Heart left ventricle (tissue), 16 donors: ENCODE measurements around the gene ULK1. TPM values are rescaled to one million over a fixed set of nuclear protein-coding genes. Genes with fewer than 3 reads are reported as not detected.

Experiments used
- ATAC-seq, 4 donors: fragments of 200-7000 bp; cut with Tn5 transposase; one replicate each; pipeline ENCODE4 v1.9.1; 2020 to 2022; ENCODE audit warnings: moderate library complexity in 4 of 4, mild to moderate bottlenecking in 3 of 4, moderate number of reproducible peaks in 1 of 4
- DNase-seq, 5 donors: peaks; one replicate each; pipeline ENCODE4 v3.0.0-alpha.2; 2020
- H3K27ac ChIP-seq, 12 donors: fragments of 200-600 bp; sonication (generic) in 4 of 12; one replicate each; pipeline versions ENCODE4 v1.5.0 to v1.8.0; 2016 to 2022; ENCODE audit warnings: mild to moderate bottlenecking in 2 of 12
- H3K27me3 ChIP-seq, 9 donors: fragments of 200-600 bp; sonication (generic) in 2 of 9; one replicate each; pipeline versions ENCODE4 v1.5.1 to v1.8.0; 2016 to 2022; ENCODE audit warnings: mild to moderate bottlenecking in 3 of 9
- H3K36me3 ChIP-seq, 9 donors: fragments of 200-600 bp; sonication (generic) in 2 of 9; one replicate each; pipeline versions ENCODE4 v1.5.0 to v1.8.0; 2018 to 2022; ENCODE audit warnings: mild to moderate bottlenecking in 2 of 9
- H3K4me1 ChIP-seq, 12 donors: fragments of 200-600 bp; sonication (generic) in 4 of 12; one replicate each; pipeline versions ENCODE4 v1.5.0 to v1.8.0; 2016 to 2022; ENCODE audit warnings: mild to moderate bottlenecking in 3 of 12
- H3K4me3 ChIP-seq, 12 donors: fragments of 200-600 bp; sonication (generic) in 4 of 12; one replicate each; pipeline versions ENCODE4 v1.5.0 to v1.8.0; 2017 to 2022; ENCODE audit warnings: mild to moderate bottlenecking in 9 of 12, moderate library complexity in 4 of 12
- H3K9me3 ChIP-seq, 12 donors: fragments of 200-600 bp; sonication (generic) in 4 of 12; one replicate each; pipeline versions ENCODE4 v1.5.0 to v1.8.0; 2016 to 2022; ENCODE audit warnings: mild to moderate bottlenecking in 1 of 12
- POLR2A ChIP-seq, 2 donors: fragments of 450-650 bp; IDR thresholded peaks; one replicate each; pipeline ENCODE4 v1.6.1; 2017; ENCODE audit warnings: antibody characterized with exemption in 2 of 2, mild to moderate bottlenecking in 2 of 2, moderate library complexity in 2 of 2
- WGBS, 4 donors: extraction: QIAGEN DNeasy Blood & Tissue Kit in 2 of 4; methylation state at CpG; one replicate each; pipeline versions ENCODE4 v1.1.5 to v1.1.7; 2013 to 2018; 5-methylcytosine and 5-hydroxymethylcytosine counted together
- intact Hi-C, 10 donors: fragments of 100-400 bp; cut with DNase I; formaldehyde crosslinking; loops; one replicate each; pipeline versions ENCODE4 v1.11.1 to v1.14.2; 2022
- polyA plus RNA-seq, 2 donors: library from polyadenylated mRNA; stranded (reverse); fragments of 200-250 nt; gene quantifications; one replicate each; pipeline ENCODE4 v1.2.3, GENCODE V29; 2013
- total RNA-seq, 9 donors: library from RNA; depleted of rRNA in 2 of 9; stranded (reverse); fragments of >200 nt in 2 of 9; fragmentation: NEBNext Ultra II Directional in 3 of 9; extraction: Animal tissue kit (Norgen Biotek cat#: 25700) in 3 of 9; gene quantifications; one replicate each; pipeline versions ENCODE4 v1.1.0 to v1.2.4, GENCODE V29; 2016 to 2023
- TF ChIP-seq, protein P1 (sequence below), 12 donors: fragments of 200-600 bp; sonication (generic) in 4 of 12; IDR thresholded peaks; one replicate each; pipeline versions ENCODE4 v1.5.0 to v1.8.0; 2018 to 2022; ENCODE audit warnings: antibody characterized with exemption in 12 of 12, mild to moderate bottlenecking in 5 of 12
- donor health status: ischemic (EF 13 %, LVEDD 7.1; RV severe dilation, severe dysfunction).
- donor health status: healthy with polysubstance abuse.
- donor health status: DM: no; HTN: yes; CAD: no.
- donor health status: DM: no; HTN: no; CAD: no.
- donor health status: ischemic (EF 25% LVEDD 6.9; RV normal size, moderate dysfunction).
- donor health status: ischemic (EF 25% LVEDD 5.7; RV mildly dilated, moderate dysfunction).
- donor health status: healthy.
- donor health status: DM: yes; HTN: yes; CAD: no.
- donor health status: ischemic (EF 35%, LVEDD 5.7; RV mildly dilated, moderate dysfunction).
- donor health status: nonischemic (EF 11% LVEDD 7.7; RV severe dilation, severe dysfunction).
- donor health status: DM: yes; HTN: yes; CAD: no.
- donor health status: PGD.
- donor health status: ischemic (EF 29% LVEDD 5.4; RV normal size, mild dysfunction).
- donor health status: nonischemic (EF 23%, LVEDD 6.1; RV moderate dilation, normal function).

Gene ULK1
- total and polyA plus RNA-seq, 11 donors: 21.9 to 56.0 (median 41.8) TPM

GRCh38 chr12:131943389-131943788 is 49.0 kb downstream of the ULK1 start:
- Histone ChIP-seq H3K4me3 (no peak overlapping the region), H3K27ac (no peak overlapping the region), H3K9me3 (no peaks in the 10 kb centered on the region), H3K4me1 (peaks cover 0 to 11% (median 0%) of the 10 kb centered on the region in 12 donors), H3K27me3 (no peaks in the 10 kb centered on the region), H3K36me3 (peaks cover 0 to 66% (median 42%) of the 10 kb centered on the region in 9 donors)
- intact Hi-C loops: loop anchor here in 4 of 10 donors (10.0 kb wide), 4 partner anchors 89 to 229 kb away; partner anchors contain the start of gene SFSWAP (in 1 of the 4)
- no peak for TF ChIP-seq POLR2A (IDR thresholded peaks at IDR 0.05)
- TF ChIP-seq, protein P1, sequence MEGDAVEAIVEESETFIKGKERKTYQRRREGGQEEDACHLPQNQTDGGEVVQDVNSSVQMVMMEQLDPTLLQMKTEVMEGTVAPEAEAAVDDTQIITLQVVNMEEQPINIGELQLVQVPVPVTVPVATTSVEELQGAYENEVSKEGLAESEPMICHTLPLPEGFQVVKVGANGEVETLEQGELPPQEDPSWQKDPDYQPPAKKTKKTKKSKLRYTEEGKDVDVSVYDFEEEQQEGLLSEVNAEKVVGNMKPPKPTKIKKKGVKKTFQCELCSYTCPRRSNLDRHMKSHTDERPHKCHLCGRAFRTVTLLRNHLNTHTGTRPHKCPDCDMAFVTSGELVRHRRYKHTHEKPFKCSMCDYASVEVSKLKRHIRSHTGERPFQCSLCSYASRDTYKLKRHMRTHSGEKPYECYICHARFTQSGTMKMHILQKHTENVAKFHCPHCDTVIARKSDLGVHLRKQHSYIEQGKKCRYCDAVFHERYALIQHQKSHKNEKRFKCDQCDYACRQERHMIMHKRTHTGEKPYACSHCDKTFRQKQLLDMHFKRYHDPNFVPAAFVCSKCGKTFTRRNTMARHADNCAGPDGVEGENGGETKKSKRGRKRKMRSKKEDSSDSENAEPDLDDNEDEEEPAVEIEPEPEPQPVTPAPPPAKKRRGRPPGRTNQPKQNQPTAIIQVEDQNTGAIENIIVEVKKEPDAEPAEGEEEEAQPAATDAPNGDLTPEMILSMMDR (IDR thresholded peaks at IDR 0.05): no peak
- DNase-seq: peak in 1 of 5 donors; percentile 4
- 91 to 97% (median 96%) methylated on average over 8 of the region's 8 CpGs for WGBS, 4 donors
- ATAC-seq: no peak

GRCh38 chr12:131943876-131944275 is 49.5 kb downstream of the ULK1 start:
- peak in 1 of 5 donors; percentile 7 for DNase-seq
- Histone ChIP-seq H3K27me3 (no peaks in the 10 kb centered on the region), H3K36me3 (peaks cover 0 to 61% (median 42%) of the 10 kb centered on the region in 9 donors), H3K9me3 (no peaks in the 10 kb centered on the region), H3K27ac (no peak overlapping the region), H3K4me3 (no peak overlapping the region), H3K4me1 (peaks cover 0 to 16% (median 0%) of the 10 kb centered on the region in 12 donors)
- intact Hi-C loops: loop anchor here in 4 of 10 donors (10.0 kb wide), 4 partner anchors 89 to 229 kb away; partner anchors contain the start of gene SFSWAP (in 1 of the 4)
- 95 to 97% (median 96%) methylated on average over 10 of the region's 10 CpGs for WGBS, 4 donors
- no peak for ATAC-seq
- no peak for TF ChIP-seq POLR2A (IDR thresholded peaks at IDR 0.05)
- TF ChIP-seq, protein P1 (IDR thresholded peaks at IDR 0.05): no peak

- Histone ChIP-seq H3K4me3 (no peak overlapping the region), H3K27ac (no peak overlapping the region), H3K36me3 (peaks cover 0 to 53% (median 37%) of the 10 kb centered on the region in 9 donors), H3K4me1 (peaks cover 0 to 20% (median 0%) of the 10 kb centered on the region in 12 donors), H3K27me3 (no peaks in the 10 kb centered on the region), H3K9me3 (no peaks in the 10 kb centered on the region)
- WGBS, 4 donors: 90 to 94% (median 93%) methylated on average over 32 to 35 of the region's 35 CpGs
- TF ChIP-seq, protein P1 (IDR thresholded peaks at IDR 0.05): no peak
- no peak for TF ChIP-seq POLR2A (IDR thresholded peaks at IDR 0.05)
- intact Hi-C loops: loop anchor here in 8 of 10 donors (5.0 to 10.0 kb wide), 10 partner anchors 90 to 337 kb away; partner anchors contain the start of gene SFSWAP (in 2 of the 8)
- DNase-seq: peak in 1 of 5 donors; percentile 9
- ATAC-seq: no peak
These were observed 50.3 kb downstream of the ULK1 start for GRCh38 chr12:131944601-131945251.

GRCh38 chr12:131946757-131947156 is 52.3 kb downstream of the ULK1 start:
- Histone ChIP-seq H3K27ac (no peak overlapping the region), H3K27me3 (no peaks in the 10 kb centered on the region), H3K36me3 (peaks cover 0 to 32% (median 17%) of the 10 kb centered on the region in 9 donors), H3K4me1 (peaks cover 0 to 34% (median 12%) of the 10 kb centered on the region in 12 donors), H3K9me3 (no peaks in the 10 kb centered on the region), H3K4me3 (no peak overlapping the region)
- intact Hi-C loops: loop anchor here in 8 of 10 donors (5.0 to 10.0 kb wide), 10 partner anchors 92 to 339 kb away; partner anchors contain the start of gene SFSWAP (in 2 of the 8)
- TF ChIP-seq, protein P1 (IDR thresholded peaks at IDR 0.05): no peak
- no peak for TF ChIP-seq POLR2A (IDR thresholded peaks at IDR 0.05)
- DNase-seq (no peak), ATAC-seq (no peak)
- WGBS, 4 donors: 78 to 85% (median 83%) methylated on average over 6 of the region's 6 CpGs
